SK-N-SH (cell line): Measurements from ENCODE around the gene HUNK. TPM values are rescaled to one million over a fixed set of nuclear protein-coding genes. Genes with fewer than 3 reads are reported as not detected.
"Not testable (repeated sequence)": the region's sequence is repeated elsewhere in the genome, so short reads cannot be mapped to it uniquely, and the experiment has no call there.

Experiments
- CTCF ChIA-PET: fragments of 300-600, 350-600 bp; formaldehyde crosslinking; extraction: SDS; loops from one replicate; lab custom pipeline; 2021; lab: Yijun Ruan, JAX
- POLR2A ChIA-PET: fragments of 350-600 bp; sonication (Branson Sonifier 250); formaldehyde crosslinking; extraction: SDS; loops from one replicate; lab custom pipeline; 2020; ENCODE audit warnings: antibody characterized with exemption, inconsistent platforms; lab: Yijun Ruan, JAX
- DNase-seq: peaks from one replicate; pipeline ENCODE4 v3.0.0; 2012
- H2AFZ ChIP-seq: fragments of 200-600 bp; sonication (generic); 2 replicates; pipeline ENCODE4 v1.8.1; 2016; ENCODE audit warnings: antibody characterized with exemption, mild to moderate bottlenecking, low read depth
- H3F3A ChIP-seq: fragments of 200-600 bp; sonication (generic); replicated peaks from 2 replicates; pipeline ENCODE3; 2016; ENCODE audit warnings: antibody characterized with exemption, mild to moderate bottlenecking; ENCODE audit not compliant: insufficient read depth
- H3K27ac ChIP-seq, 2 experiments: fragments of 200-500 bp in 1 of 2; fragments of 200-600 bp in 1 of 2; sonication (Bioruptor generic) in 1 of 2; sonication (generic), shearing (Covaris generic) in 1 of 2; 2 replicates each; pipeline versions ENCODE4 v1.5.1 to v1.6.1; 2014 to 2016; ENCODE audit warnings: low read depth in 2 of 2, inconsistent platforms in 1 of 2, low read length in 1 of 2, mild to moderate bottlenecking in 1 of 2, mixed read lengths in 1 of 2
- H3K27me3 ChIP-seq: fragments of 200-600 bp; sonication (generic), shearing (Covaris generic); 2 replicates; pipeline ENCODE4 v1.6.1; 2016; ENCODE audit warnings: mixed run types; ENCODE audit not compliant: insufficient read depth
- H3K36me3 ChIP-seq, 2 experiments: fragments of 200-500 bp in 1 of 2; fragments of 200-600 bp in 1 of 2; sonication (Bioruptor generic) in 1 of 2; sonication (generic) in 1 of 2; replicated peaks in 1 of 2; 2 replicates each; pipeline versions ENCODE3 to v1.5.1; 2014 to 2016; ENCODE audit warnings: low read length in 1 of 2, mild to moderate bottlenecking in 1 of 2; ENCODE audit not compliant: insufficient read depth in 2 of 2, control insufficient read depth in 1 of 2
- H3K4me1 ChIP-seq, 2 experiments: fragments of 200-500 bp in 1 of 2; fragments of 200-600 bp in 1 of 2; sonication (Bioruptor generic) in 1 of 2; sonication (generic), shearing (Covaris generic) in 1 of 2; 2 replicates each; pipeline versions ENCODE4 v1.5.1 to v1.6.1; 2014 to 2016; ENCODE audit warnings: low read depth in 1 of 2, low read length in 1 of 2, mixed run types in 1 of 2; ENCODE audit not compliant: insufficient read depth in 2 of 2, control insufficient read depth in 1 of 2
- H3K4me2 ChIP-seq: fragments of 200-600 bp; sonication (generic), shearing (Covaris generic); 2 replicates; pipeline ENCODE4 v1.6.1; 2017; ENCODE audit warnings: mixed run types
- H3K4me3 ChIP-seq, 2 experiments: fragments of 200-500 bp in 1 of 2; fragments of 200-600 bp in 1 of 2; sonication (Bioruptor generic) in 1 of 2; sonication (generic), shearing (Covaris generic) in 1 of 2; 2 replicates each; pipeline versions ENCODE4 v1.5.1 to v1.8.1; 2014 to 2016; ENCODE audit warnings: low read depth in 2 of 2, inconsistent platforms in 1 of 2, low read length in 1 of 2, mild to moderate bottlenecking in 1 of 2, mixed read lengths in 1 of 2, moderate library complexity in 1 of 2
- H3K79me2 ChIP-seq: fragments of 200-600 bp; sonication (generic); 2 replicates; pipeline ENCODE4 v1.8.1; 2017; ENCODE audit warnings: mild to moderate bottlenecking; ENCODE audit not compliant: insufficient read depth
- H3K9ac ChIP-seq: fragments of 200-600 bp; sonication (generic); 2 replicates; pipeline ENCODE4 v1.6.1; 2017; ENCODE audit warnings: mixed run types
- H3K9me2 ChIP-seq: fragments of 200-600 bp; sonication (generic); 2 replicates; pipeline ENCODE4 v1.6.1; 2017; ENCODE audit warnings: mixed run types
- H3K9me3 ChIP-seq: fragments of 200-600 bp; sonication (generic); 2 replicates; pipeline ENCODE4 v1.6.1; 2017; ENCODE audit warnings: mixed run types, mild to moderate bottlenecking, moderate library complexity
- H4K20me1 ChIP-seq: fragments of 200-600 bp; sonication (generic); 2 replicates; pipeline ENCODE4 v1.6.1; 2017; ENCODE audit warnings: mild to moderate bottlenecking, mixed run types; ENCODE audit not compliant: insufficient read depth
- EZH2phosphoT487 ChIP-seq: fragments of 200-600 bp; sonication (generic); IDR thresholded peaks from 2 replicates; pipeline ENCODE4 v1.6.1; 2017; ENCODE audit warnings: low read depth, mixed run types, mild to moderate bottlenecking, antibody characterized with exemption, moderate library complexity, borderline replicate concordance
- FOXJ3 ChIP-seq: sonication (generic); formaldehyde crosslinking; IDR thresholded peaks from 2 replicates; pipeline ENCODE4 v1.5.1; 2020; ENCODE audit warnings: mild to moderate bottlenecking, missing genetic modification reagents
- FOXM1 ChIP-seq: IDR thresholded peaks from 2 replicates; pipeline ENCODE4 v1.4.0; 2012; ENCODE audit warnings: low read depth, mild to moderate bottlenecking
- MXI1 ChIP-seq: IDR thresholded peaks from 2 replicates; pipeline ENCODE4 v1.6.1; 2012; ENCODE audit warnings: mild to moderate bottlenecking, low read depth, low read length, improper control_type of control experiment
- NFIC ChIP-seq: IDR thresholded peaks from 2 replicates; pipeline ENCODE4 v1.4.0; 2012; ENCODE audit warnings: borderline replicate concordance
- RAD21 ChIP-seq: IDR thresholded peaks from 2 replicates; pipeline ENCODE4 v1.6.1; 2012; ENCODE audit warnings: mild to moderate bottlenecking, low read length
- REST ChIP-seq: IDR thresholded peaks from 2 replicates; pipeline ENCODE4 v1.6.1; 2012; ENCODE audit warnings: mild to moderate bottlenecking, low read depth, low read length, moderate library complexity
- SIN3A ChIP-seq: IDR thresholded peaks from 2 replicates; pipeline ENCODE4 v1.6.1; 2012; ENCODE audit warnings: low read depth, mild to moderate bottlenecking, low read length, moderate library complexity, borderline replicate concordance
- SMC3 ChIP-seq: IDR thresholded peaks from 2 replicates; pipeline ENCODE4 v1.6.1; 2012; ENCODE audit warnings: low read depth, low read length, improper control_type of control experiment
- TCF12 ChIP-seq: IDR thresholded peaks from 2 replicates; pipeline ENCODE4 v1.4.0; 2012
- TEAD4 ChIP-seq: IDR thresholded peaks from 2 replicates; pipeline ENCODE4 v1.4.0; 2012; ENCODE audit warnings: mild to moderate bottlenecking, borderline replicate concordance; ENCODE audit not compliant: insufficient read depth
- USF2 ChIP-seq: fragments of 150-350 bp; IDR thresholded peaks from 2 replicates; pipeline ENCODE4 v1.6.1; 2017; ENCODE audit warnings: antibody characterized with exemption, low read length, low read depth, borderline replicate concordance
- WGBS: methylation state at CpG from one replicate; pipeline ENCODE4 v1.1.6; 2017; ENCODE audit warnings: low lambda C conversion rate; 5-methylcytosine and 5-hydroxymethylcytosine counted together
- polyA plus RNA-seq, 3 experiments: library from polyadenylated mRNA; depleted of rRNA; stranded (reverse); fragments of >200 nt; gene quantifications; 2 replicates each; pipeline ENCODE4 v1.2.3, GENCODE V29; 2012

Gene HUNK
- polyA plus RNA-seq, 1 of the 3 experiments (the other 2 are of a cell fraction), result 0.31 TPM

- TF ChIP-seq EZH2phosphoT487 (no peak), MXI1 (no peak), SMC3 (no peak)
- TF ChIP-seq, all 33 proteins: peak for 0
These were observed 162.0 kb downstream of the HUNK start (continued) for GRCh38 chr21:32034850-32035249.

- Histone ChIP-seq H3K9me2 (no peaks in the 10 kb centered on the region), H3K27me3 (no peaks in the 10 kb centered on the region), H3K4me3 (no peak overlapping the region), H3K4me2 (no peak overlapping the region), H3F3A (no peaks in the 10 kb centered on the region), H3K9me3 (no peaks in the 10 kb centered on the region), H3K79me2 (no peaks in the 10 kb centered on the region), H3K36me3 (no peaks in the 10 kb centered on the region), H3K9ac (no peak overlapping the region), H3K27ac (no peak overlapping the region), H3K4me1 (peaks cover 0 to 3% of the 10 kb centered on the region in 2 experiments; a peak in 1 of 4 replicates), H2AFZ (no peak overlapping the region), H4K20me1 (no peaks in the 10 kb centered on the region)
- no peak for TF ChIP-seq TCF12
- TF ChIP-seq SIN3A, result no peak
- TF ChIP-seq REST, result no peak
- no peak for TF ChIP-seq RAD21
- no peak for TF ChIP-seq FOXJ3 (CRISPR knock-in tag)
- TF ChIP-seq FOXM1, result no peak
- no peak for TF ChIP-seq USF2
- no peak for DNase-seq
- 6% methylated on average over 2 of the region's 2 CpGs for WGBS
- ChIA-PET POLR2A (no interaction called here), CTCF (interaction anchor here (1.4 kb wide), 1 partner anchor 223 kb away, joined by 3 read pairs; no protein-coding TSS in a partner anchor)
These were observed 162.8 kb downstream of the HUNK start for GRCh38 chr21:32035617-32036016.

- H3K4me3 ChIP-seq, result no peak overlapping the region
- H3K4me1 ChIP-seq, result peaks cover 0 to 3% of the 10 kb centered on the region in 2 experiments; a peak in 1 of 4 replicates
- WGBS, result 34% methylated on average over 2 of the region's 2 CpGs
- H3K27ac ChIP-seq, result no peak overlapping the region
- no peaks in the 10 kb centered on the region for H3K9me2 ChIP-seq
- ChIA-PET POLR2A (no interaction called here), CTCF (interaction anchor here (1.0 to 1.4 kb wide), 2 partner anchors 170 to 222 kb away, joined by 3 read pairs; no protein-coding TSS in a partner anchor)
- no peak overlapping the region for H3K4me2 ChIP-seq
- no peaks in the 10 kb centered on the region for H3K27me3 ChIP-seq
- H2AFZ ChIP-seq, result no peak overlapping the region
- no peak overlapping the region for H3K9ac ChIP-seq
- H3F3A ChIP-seq, result no peaks in the 10 kb centered on the region
- H4K20me1 ChIP-seq, result no peaks in the 10 kb centered on the region
- H3K79me2 ChIP-seq, result no peaks in the 10 kb centered on the region
- no peaks in the 10 kb centered on the region for H3K9me3 ChIP-seq
- H3K36me3 ChIP-seq, result no peaks in the 10 kb centered on the region
- no peak for DNase-seq
- TF ChIP-seq TEAD4 (no peak), NFIC (no peak)
These were observed 163.9 kb downstream of the HUNK start for GRCh38 chr21:32036756-32037155.

GRCh38 chr21:32038751-32039150 is 165.9 kb downstream of the HUNK start:
- H3K27me3 ChIP-seq, H3K4me2 ChIP-seq, H3K27ac ChIP-seq, H3K36me3 ChIP-seq, H4K20me1 ChIP-seq, H3K4me3 ChIP-seq, DNase-seq, H3F3A ChIP-seq, H3K79me2 ChIP-seq, H3K9me3 ChIP-seq, H3K9me2 ChIP-seq, H3K9ac ChIP-seq, CTCF ChIA-PET, H2AFZ ChIP-seq, POLR2A ChIA-PET, H3K4me1 ChIP-seq: not testable (repeated sequence)
- WGBS, result 40% methylated on average over 4 of the region's 4 CpGs
